HEK293T (cell line): ENCODE measurements around the gene EFCAB8.

Experiments used
- CTCF ChIA-PET: fragments of 350-600 bp; formaldehyde crosslinking; extraction: SDS; loops from one replicate; lab custom pipeline; 2021; ENCODE audit warnings: antibody characterized with exemption, inconsistent platforms; lab: Yijun Ruan, JAX
- POLR2A ChIA-PET: fragments of 350-600 bp; formaldehyde crosslinking; extraction: SDS; loops from one replicate; lab custom pipeline; 2020; ENCODE audit warnings: antibody characterized with exemption, inconsistent platforms; lab: Yijun Ruan, JAX
- DNase-seq: peaks from one replicate; pipeline ENCODE4 v3.0.0; 2012; ENCODE audit warnings: mixed read lengths; ENCODE audit errors: extremely low spot score
- ARNT ChIP-seq: fragments of 450-650 bp; IDR thresholded peaks from 2 replicates; pipeline ENCODE4 v1.6.1; 2017; ENCODE audit warnings: mild to moderate bottlenecking
- BHLHE40 ChIP-seq: fragments of 450-650 bp; IDR thresholded peaks from 2 replicates; pipeline ENCODE4 v1.6.1; 2016; ENCODE audit warnings: mild to moderate bottlenecking, moderate library complexity, borderline replicate concordance
- CTBP1 ChIP-seq: fragments of 450-650 bp; IDR thresholded peaks from 2 replicates; pipeline ENCODE4 v1.6.1; 2016; ENCODE audit warnings: borderline replicate concordance
- ELF4 ChIP-seq: fragments of 450-650 bp; IDR thresholded peaks from 2 replicates; pipeline ENCODE4 v1.6.1; 2017; ENCODE audit warnings: antibody characterized with exemption
- FOXA1 ChIP-seq: fragments of 450-650 bp; IDR thresholded peaks from 2 replicates; pipeline ENCODE4 v1.6.1; 2016; ENCODE audit warnings: mild to moderate bottlenecking
- FOXK2 ChIP-seq: fragments of 450-650 bp; IDR thresholded peaks from 2 replicates; pipeline ENCODE4 v1.6.1; 2016; ENCODE audit warnings: mild to moderate bottlenecking
- FOXM1 ChIP-seq: fragments of 450-650 bp; IDR thresholded peaks from 2 replicates; pipeline ENCODE4 v1.6.1; 2017; ENCODE audit warnings: mild to moderate bottlenecking, borderline replicate concordance
- HDGF ChIP-seq: fragments of 450-650 bp; IDR thresholded peaks from 2 replicates; pipeline ENCODE4 v1.6.1; 2017; ENCODE audit warnings: antibody characterized with exemption, borderline replicate concordance
- L3MBTL2 ChIP-seq: fragments of 450-650 bp; conservative IDR thresholded peaks from 2 replicates; pipeline ENCODE4 v1.6.1; 2016; ENCODE audit warnings: mild to moderate bottlenecking
- LEF1 ChIP-seq: fragments of 450-650 bp; IDR thresholded peaks from 2 replicates; pipeline ENCODE4 v1.6.1; 2017; ENCODE audit warnings: mild to moderate bottlenecking, borderline replicate concordance
- NFRKB ChIP-seq: fragments of 450-650 bp; IDR thresholded peaks from 2 replicates; pipeline ENCODE4 v1.6.1; 2016; ENCODE audit warnings: mild to moderate bottlenecking, moderate library complexity
- SP1 ChIP-seq: fragments of 450-650 bp; IDR thresholded peaks from 2 replicates; pipeline ENCODE4 v1.6.1; 2017
- SUZ12 ChIP-seq: fragments of 450-650 bp; IDR thresholded peaks from 2 replicates; pipeline ENCODE4 v1.6.1; 2016; ENCODE audit warnings: mild to moderate bottlenecking
- TARDBP ChIP-seq: fragments of 450-650 bp; IDR thresholded peaks from 2 replicates; pipeline ENCODE4 v1.6.1; 2016
- ZNF384 ChIP-seq: fragments of 450-650 bp; IDR thresholded peaks from 2 replicates; pipeline ENCODE4 v1.6.1; 2016
- TF ChIP-seq, protein P1 (sequence below): fragments of 450-650 bp; IDR thresholded peaks from 2 replicates; pipeline ENCODE4 v1.6.1; 2016

EFCAB8 gene

DNA sequence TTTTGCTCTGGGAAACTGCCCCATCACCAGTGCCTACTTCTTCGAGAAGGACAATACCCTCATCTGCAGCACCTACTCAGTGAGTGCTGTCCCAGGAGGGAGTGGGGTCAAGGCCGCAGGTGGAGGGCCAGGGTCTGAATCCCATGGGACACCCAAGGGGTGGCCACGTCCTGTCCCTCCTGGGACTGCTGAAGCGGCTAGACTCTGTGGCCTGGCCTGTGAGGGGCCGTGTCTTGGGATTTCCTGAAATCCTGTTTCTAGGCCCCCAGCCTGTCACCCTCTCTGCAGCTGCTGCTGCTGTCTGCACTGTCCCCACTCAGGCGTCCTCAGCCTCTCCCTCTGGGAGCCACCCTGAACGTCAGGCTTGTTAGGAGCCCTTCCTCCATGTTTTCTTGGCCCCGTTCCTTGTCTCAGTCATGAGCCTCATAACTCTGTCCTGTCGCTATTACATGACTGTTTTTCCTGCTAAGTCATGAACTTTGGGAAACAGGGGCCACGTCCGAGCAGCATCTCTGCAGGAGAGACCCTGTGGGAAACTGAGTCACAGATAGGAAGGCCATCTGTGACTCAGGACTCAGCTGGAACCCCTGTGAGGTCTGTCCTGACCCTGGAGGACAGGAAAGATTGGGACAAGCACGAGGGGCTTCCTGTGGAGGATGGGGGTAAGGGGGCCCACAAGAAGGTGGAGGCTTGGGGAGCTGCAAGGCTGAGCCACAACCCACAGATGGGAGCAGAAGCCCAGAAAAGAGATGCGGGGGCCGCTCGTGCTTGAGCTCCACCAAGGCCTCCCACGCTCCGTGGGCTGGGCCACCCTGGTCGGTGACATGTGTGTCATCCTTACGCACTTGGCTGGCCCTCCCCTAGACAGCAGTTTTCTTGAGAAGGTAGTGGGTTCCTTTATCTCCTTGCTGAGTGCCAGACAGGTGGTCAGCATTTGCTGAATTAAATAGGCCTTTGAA, 49.9 kb downstream of the EFCAB8 start:
- CTCF ChIA-PET: no interaction called here
- POLR2A ChIA-PET: no interaction called here
- TF ChIP-seq L3MBTL2 (no peak), ARNT (no peak), NFRKB (no peak), LEF1 (no peak), FOXA1 (no peak), SP1 (no peak), HDGF (no peak), FOXK2 (no peak), FOXM1 (no peak), BHLHE40 (no peak), ELF4 (no peak), TARDBP (no peak), CTBP1 (no peak), SUZ12 (no peak), ZNF384 (no peak)
- TF ChIP-seq, protein P1, sequence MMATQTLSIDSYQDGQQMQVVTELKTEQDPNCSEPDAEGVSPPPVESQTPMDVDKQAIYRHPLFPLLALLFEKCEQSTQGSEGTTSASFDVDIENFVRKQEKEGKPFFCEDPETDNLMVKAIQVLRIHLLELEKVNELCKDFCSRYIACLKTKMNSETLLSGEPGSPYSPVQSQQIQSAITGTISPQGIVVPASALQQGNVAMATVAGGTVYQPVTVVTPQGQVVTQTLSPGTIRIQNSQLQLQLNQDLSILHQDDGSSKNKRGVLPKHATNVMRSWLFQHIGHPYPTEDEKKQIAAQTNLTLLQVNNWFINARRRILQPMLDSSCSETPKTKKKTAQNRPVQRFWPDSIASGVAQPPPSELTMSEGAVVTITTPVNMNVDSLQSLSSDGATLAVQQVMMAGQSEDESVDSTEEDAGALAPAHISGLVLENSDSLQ: no peak
- DNase-seq: no peak

GRCh38 chr20:32909451-32909850, 50.7 kb downstream of the EFCAB8 start:
- no peak for DNase-seq
- TF ChIP-seq LEF1: no peak
- POLR2A ChIA-PET: no interaction called here
- CTCF ChIA-PET: no interaction called here

GRCh38 chr20:32909896-32910571, 51.3 kb downstream of the EFCAB8 start:
- ChIA-PET POLR2A (no interaction called here), CTCF (no interaction called here)
- DNase-seq: no peak
- TF ChIP-seq, protein P1: no peak
- TF ChIP-seq L3MBTL2: no peak
- TF ChIP-seq SP1: no peak
- TF ChIP-seq FOXM1: no peak

DNA sequence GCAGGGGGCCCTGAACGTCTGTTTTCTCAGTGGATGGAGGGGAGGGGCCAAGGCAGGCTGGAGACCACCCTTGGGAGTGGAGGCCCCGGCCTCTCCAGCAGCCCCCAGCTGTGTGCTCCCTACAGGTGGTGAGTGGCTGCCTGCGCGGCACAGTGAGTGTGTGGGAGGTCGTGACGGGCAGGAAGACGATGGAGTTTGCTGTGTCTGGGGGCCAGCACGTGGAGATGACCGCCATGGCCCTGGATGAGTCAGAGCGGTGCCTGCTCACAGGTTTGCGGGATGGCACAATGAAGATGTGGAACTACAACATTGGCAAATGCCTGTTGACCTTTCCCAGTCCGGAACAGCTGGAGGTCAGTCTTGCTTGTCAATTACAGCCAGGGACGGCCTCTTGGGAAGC, 52.6 kb downstream of the EFCAB8 start:
- no peak for DNase-seq
- POLR2A ChIA-PET: no interaction called here
- CTCF ChIA-PET: interaction anchor here (0.6 kb wide), 1 partner anchor 376 kb away, joined by 3 read pairs; no protein-coding TSS in a partner anchor
- TF ChIP-seq, protein P1: no peak
- TF ChIP-seq TARDBP: no peak
- TF ChIP-seq ARNT: no peak
- no peak for TF ChIP-seq LEF1
- TF ChIP-seq SUZ12: no peak
- TF ChIP-seq NFRKB: no peak
- TF ChIP-seq BHLHE40: no peak
- no peak for TF ChIP-seq FOXM1
- no peak for TF ChIP-seq CTBP1

DNA sequence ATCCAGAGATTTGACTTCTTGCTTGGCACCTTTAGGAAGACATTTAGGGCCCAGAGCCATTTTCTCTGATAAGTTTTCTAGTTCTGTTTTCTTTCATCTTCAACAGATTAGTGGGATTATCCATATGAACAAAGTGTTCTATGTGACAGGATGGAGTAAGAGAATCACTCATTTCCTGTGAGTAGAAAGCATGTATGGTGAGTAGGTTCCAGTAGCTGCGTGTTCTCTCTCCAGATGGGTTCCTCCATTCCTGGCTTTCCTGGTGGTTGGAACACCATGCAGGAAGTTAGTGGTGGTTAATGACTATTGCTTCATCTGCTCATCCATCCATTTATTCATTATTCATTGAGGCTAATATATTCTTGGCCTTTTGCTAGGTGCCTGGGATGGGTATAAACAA, 54.0 kb downstream of the EFCAB8 start:
- POLR2A ChIA-PET: no interaction called here
- CTCF ChIA-PET: no interaction called here
- DNase-seq: no peak
- TF ChIP-seq SUZ12 (no peak), TARDBP (no peak), FOXA1 (no peak), HDGF (no peak), LEF1 (no peak), SP1 (no peak), FOXK2 (no peak), NFRKB (no peak), L3MBTL2 (no peak)
- TF ChIP-seq, protein P1: no peak

DNA sequence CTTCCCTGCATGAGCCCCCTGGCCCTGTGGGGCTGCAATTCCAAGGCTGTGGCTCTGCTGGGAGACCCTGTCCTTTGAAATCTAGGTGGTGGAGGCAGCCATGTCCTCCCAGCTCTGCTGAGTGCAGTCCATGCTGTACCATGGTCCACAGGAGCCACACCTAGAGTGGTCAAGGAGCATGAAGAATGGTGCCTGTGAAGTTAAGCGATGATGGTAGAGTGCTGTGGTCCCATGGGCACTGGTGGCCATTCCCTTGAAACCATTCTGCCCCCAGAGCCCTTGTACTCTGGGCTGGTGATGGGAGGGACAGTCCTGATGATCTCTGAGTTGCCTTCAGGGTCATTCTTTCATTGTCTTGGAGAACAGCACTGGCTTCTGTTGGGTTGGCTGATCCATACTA, 55.3 kb downstream of the EFCAB8 start:
- CTCF ChIA-PET: interaction anchor here (0.6 kb wide), 1 partner anchor 83 kb away, joined by 3 read pairs; no protein-coding TSS in a partner anchor
- POLR2A ChIA-PET: no interaction called here
- no peak for DNase-seq
- TF ChIP-seq SP1: no peak
- no peak for TF ChIP-seq BHLHE40
- TF ChIP-seq, protein P1: no peak
- no peak for TF ChIP-seq CTBP1
- TF ChIP-seq SUZ12: no peak
- no peak for TF ChIP-seq FOXM1
- no peak for TF ChIP-seq FOXA1
- no peak for TF ChIP-seq ELF4
- no peak for TF ChIP-seq LEF1
